Neuron (in vitro differentiated cells): ENCODE measurements around the gene PTPRK.

ENCODE experiments used
- H2AFZ ChIP-seq: one replicate; pipeline ENCODE4 v1.6.1; 2013; ENCODE audit warnings: low read depth, mild to moderate bottlenecking, inconsistent platforms, low read length, moderate library complexity
- H3K27me3 ChIP-seq: one replicate; pipeline ENCODE4 v1.6.1; 2013; ENCODE audit warnings: low read length; ENCODE audit not compliant: insufficient read depth
- H3K36me3 ChIP-seq: one replicate; pipeline ENCODE4 v1.6.1; 2013; ENCODE audit warnings: low read length; ENCODE audit not compliant: insufficient read depth
- H3K4me1 ChIP-seq: one replicate; pipeline ENCODE4 v1.6.1; 2013; ENCODE audit warnings: low read length; ENCODE audit not compliant: insufficient read depth
- H3K4me3 ChIP-seq: 2 replicates; pipeline ENCODE4 v1.5.1; 2013; ENCODE audit warnings: mild to moderate bottlenecking, low read length, moderate library complexity
- H3K9me3 ChIP-seq: one replicate; pipeline ENCODE4 v1.6.1; 2013; ENCODE audit warnings: low read length

Gene PTPRK

DNA sequence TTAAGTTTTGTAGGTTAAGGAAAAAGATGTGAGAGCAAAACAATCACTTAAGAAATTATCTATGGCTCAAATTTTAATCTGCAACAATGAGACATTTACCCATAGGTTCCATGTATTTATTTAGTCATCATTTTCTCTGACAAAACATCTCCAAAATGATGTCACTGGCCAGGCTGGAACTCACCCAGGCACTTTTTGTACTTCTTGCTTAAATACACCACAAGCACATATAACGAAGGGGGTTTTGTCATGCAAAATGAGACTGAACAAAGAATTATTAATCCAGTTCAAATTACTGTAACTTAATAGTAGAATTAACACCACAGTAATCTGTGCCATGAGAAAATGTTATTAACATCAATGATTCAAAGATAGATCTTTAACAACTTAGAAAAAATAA lies 200.5 kb downstream of the PTPRK start:
- H2AFZ ChIP-seq, result no peak overlapping the region
- no peaks in the 10 kb centered on the region for H3K9me3 ChIP-seq
- H3K27me3 ChIP-seq, result no peaks in the 10 kb centered on the region
- peaks cover 4% of the 10 kb centered on the region for H3K4me1 ChIP-seq
- no peaks in the 10 kb centered on the region for H3K36me3 ChIP-seq
- no peak overlapping the region for H3K4me3 ChIP-seq

DNA sequence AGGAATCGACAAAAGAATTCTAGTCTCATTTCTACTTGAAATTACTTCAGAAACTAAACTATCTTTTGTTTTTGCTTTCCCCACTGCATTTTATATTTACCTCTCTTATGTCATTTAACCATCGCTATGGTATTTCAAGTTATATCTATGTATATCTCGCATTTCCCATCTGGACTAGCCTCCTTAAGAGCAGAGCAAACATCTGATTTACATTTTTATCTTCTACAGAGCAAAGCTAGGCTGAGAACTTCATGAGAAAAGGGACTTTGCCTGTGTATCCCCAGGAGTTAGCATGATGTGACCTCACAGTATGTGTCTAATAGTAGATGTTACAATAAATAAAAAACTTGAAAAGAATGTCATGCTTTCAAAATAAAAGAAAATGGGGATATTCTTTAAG lies 201.2 kb downstream of the PTPRK start:
- no peaks in the 10 kb centered on the region for H3K9me3 ChIP-seq

DNA sequence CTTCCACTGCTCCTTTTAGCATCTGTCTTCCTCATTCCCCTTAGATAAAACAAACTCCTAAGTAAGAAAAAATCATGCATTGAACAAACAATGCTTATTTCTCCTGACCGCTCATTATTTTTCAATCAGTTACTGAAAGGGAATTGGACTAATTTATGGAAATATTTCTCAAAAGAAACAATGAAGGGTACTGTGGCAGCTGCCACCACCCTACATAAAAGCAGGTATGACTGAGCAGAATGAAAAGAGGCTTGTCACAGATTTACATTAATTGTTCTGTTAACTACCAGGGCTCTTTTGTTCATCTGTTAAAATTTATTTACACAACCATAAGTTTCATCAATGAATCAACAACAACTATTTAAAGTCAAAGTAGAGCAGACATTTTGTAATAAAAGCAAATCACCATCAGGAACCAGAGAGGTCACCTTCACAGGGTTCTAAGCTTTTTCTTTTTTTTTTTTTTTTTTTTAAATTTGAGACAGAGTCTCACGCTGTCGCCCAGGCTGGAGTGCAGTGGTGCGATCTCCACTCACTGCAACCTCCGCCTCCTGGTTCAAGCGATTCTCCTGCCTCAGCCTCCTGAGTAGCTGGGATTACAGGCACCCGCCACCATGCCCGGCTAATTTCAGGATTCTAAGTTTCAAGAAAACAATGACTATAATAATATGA lies 204.0 kb downstream of the PTPRK start:
- Histone ChIP-seq H3K4me3 (no peak overlapping the region), H3K27me3 (no peaks in the 10 kb centered on the region), H3K4me1 (peaks cover 4% of the 10 kb centered on the region), H3K9me3 (no peaks in the 10 kb centered on the region), H3K36me3 (no peaks in the 10 kb centered on the region), H2AFZ (no peak overlapping the region)

More for the DNA sequence above, 201.2 kb downstream of the PTPRK start:
- no peaks in the 10 kb centered on the region for H3K36me3 ChIP-seq
- peaks cover 4% of the 10 kb centered on the region for H3K4me1 ChIP-seq
- H2AFZ ChIP-seq, result no peak overlapping the region
- H3K4me3 ChIP-seq, result no peak overlapping the region
- no peaks in the 10 kb centered on the region for H3K27me3 ChIP-seq

DNA sequence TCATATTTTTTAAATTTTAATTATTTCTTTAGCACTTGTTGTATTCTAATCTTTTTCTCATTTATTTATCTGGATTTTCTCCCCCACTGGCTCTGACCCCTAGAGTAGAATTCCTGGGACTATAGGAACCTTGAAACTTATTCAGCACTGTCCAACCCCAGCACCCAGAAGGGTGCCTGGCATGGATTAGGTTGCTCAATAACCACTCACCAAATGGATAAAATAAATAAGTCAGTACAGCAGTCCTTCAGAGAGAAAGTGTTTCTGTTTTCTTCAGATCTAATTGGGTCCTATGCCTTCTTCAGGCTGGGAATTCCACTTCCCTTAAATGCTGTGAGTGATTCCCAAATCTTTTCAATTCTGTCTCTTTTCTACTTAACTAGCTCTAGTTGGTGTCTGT lies 206.2 kb downstream of the PTPRK start:
- H3K9me3 ChIP-seq, result no peaks in the 10 kb centered on the region

DNA sequence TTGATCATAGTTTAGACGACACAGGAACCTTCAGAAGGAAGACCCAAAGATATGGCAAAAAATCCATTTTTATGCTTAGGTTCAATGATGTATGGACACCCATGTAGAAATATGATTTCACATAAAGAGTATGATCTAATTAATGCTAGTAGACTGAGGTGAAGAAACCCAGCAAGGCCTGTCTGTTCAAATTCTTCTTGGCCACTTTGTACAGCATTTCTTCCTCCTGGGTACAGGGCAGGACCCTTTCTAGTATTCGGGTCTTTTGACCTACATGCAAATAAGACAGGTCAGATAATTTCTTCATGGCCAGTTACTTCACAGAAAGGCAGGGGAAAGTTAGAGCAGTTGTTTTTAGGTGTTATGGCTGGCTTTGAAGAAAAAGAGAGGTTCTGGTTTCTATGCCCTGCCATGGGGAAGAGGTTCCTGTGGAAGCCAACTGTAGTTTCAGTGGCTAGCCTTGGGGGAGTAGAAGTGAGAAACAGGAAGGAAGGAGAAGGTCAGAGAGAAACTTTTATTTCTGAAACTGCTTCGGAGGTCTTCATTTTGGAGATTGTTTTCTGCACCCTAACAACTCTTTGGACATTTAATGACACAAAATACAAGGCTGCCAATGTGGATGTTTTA lies 208.3 kb downstream of the PTPRK start:
- H3K9me3 ChIP-seq, result no peaks in the 10 kb centered on the region
- H3K4me1 ChIP-seq, result peaks cover 4% of the 10 kb centered on the region
- H3K36me3 ChIP-seq, result peaks cover 2% of the 10 kb centered on the region
- no peaks in the 10 kb centered on the region for H3K27me3 ChIP-seq
- no peak overlapping the region for H3K4me3 ChIP-seq
- no peak overlapping the region for H2AFZ ChIP-seq

More for the DNA sequence above, 206.2 kb downstream of the PTPRK start:
- no peak overlapping the region for H3K4me3 ChIP-seq
- no peak overlapping the region for H2AFZ ChIP-seq
- peaks cover 4% of the 10 kb centered on the region for H3K4me1 ChIP-seq
- no peaks in the 10 kb centered on the region for H3K36me3 ChIP-seq
- no peaks in the 10 kb centered on the region for H3K27me3 ChIP-seq

DNA sequence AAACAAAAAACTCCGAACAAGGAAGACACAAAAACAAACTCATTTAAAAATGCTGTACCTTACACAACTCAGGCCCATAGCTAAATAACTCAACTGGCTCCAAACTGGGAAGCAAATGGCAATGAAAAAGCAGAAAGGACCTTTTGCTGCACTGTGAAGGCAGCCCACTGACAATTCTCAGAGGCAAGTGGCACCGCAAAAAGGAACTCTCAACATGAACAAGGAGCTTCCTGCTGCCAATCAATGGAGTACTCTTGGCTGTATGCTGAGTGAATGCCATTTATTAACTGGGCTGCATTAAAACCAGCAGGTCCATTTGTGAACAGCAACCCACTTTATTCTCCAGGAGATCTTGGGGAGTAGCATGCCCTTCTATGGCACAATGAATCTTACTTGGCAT lies 209.9 kb downstream of the PTPRK start:
- Histone ChIP-seq H3K4me3 (no peak overlapping the region), H3K4me1 (no peaks in the 10 kb centered on the region)

DNA sequence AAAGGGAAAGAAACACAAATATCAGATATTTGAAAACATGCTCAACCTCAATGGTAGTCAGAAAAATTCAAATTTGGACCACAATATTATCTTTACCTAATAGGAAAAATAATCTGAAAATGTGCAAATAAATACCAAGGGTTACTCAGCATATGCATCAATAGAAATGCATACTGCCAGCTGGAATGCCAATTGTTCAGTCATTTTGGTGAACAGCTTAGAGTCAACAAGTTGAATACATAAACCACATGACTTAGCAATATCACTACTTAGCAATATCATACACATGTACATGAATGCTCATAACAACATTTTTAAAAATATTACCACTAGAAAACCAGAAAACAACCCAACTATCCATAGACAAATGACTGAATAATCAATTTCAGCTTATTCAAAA lies 212.7 kb downstream of the PTPRK start:
- Histone ChIP-seq H3K9me3 (no peaks in the 10 kb centered on the region), H3K4me1 (no peaks in the 10 kb centered on the region)

More for the DNA sequence above, 209.9 kb downstream of the PTPRK start:
- peaks cover 2% of the 10 kb centered on the region for H3K36me3 ChIP-seq
- no peaks in the 10 kb centered on the region for H3K9me3 ChIP-seq
- H2AFZ ChIP-seq, result no peak overlapping the region
- no peaks in the 10 kb centered on the region for H3K27me3 ChIP-seq

DNA sequence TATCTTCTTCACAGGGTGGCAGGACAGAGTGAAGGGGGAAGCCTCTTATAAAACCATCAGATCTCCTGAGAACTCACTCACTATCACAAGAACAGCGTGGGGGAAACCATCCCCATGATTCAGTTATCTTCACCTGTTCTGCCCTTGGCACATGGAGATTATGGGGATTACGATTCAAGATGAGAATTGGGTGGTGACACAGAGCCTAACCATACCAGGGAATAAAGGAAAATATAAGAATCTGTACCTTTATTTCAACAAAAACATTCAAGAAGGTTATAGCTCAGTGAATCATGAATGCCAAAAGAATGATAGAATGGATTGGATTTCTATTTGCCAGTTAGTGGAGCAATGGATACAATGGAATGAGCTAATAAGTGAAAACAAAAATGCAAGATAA lies 214.4 kb downstream of the PTPRK start:
- Histone ChIP-seq H3K27me3 (no peaks in the 10 kb centered on the region), H2AFZ (no peak overlapping the region), H3K4me3 (no peak overlapping the region), H3K9me3 (no peaks in the 10 kb centered on the region), H3K36me3 (peaks cover 2% of the 10 kb centered on the region), H3K4me1 (no peaks in the 10 kb centered on the region)

More for the DNA sequence above, 212.7 kb downstream of the PTPRK start:
- Histone ChIP-seq H3K4me3 (no peak overlapping the region), H3K27me3 (no peaks in the 10 kb centered on the region), H3K36me3 (peaks cover 2% of the 10 kb centered on the region), H2AFZ (no peak overlapping the region)

DNA sequence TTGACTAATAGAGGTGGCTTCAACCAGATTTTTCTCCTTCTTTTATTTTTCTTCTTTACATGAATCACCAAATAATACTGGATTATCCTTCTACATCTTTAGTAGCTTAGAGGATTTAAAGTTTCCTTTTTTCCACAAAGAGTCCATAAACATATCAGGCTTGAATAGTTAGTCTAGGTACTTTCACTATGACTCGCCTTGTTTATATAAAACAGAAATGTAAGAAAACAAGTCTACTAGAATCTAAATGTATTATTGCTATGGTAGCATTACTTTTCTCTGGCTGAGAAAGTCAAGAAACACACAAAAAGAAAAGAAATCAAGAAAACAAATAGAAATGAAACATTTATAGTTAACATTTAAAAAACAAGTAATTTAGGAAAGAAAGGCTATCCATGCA lies 215.2 kb downstream of the PTPRK start:
- Histone ChIP-seq H3K27me3 (no peaks in the 10 kb centered on the region), H3K36me3 (peaks cover 2% of the 10 kb centered on the region), H2AFZ (no peak overlapping the region), H3K9me3 (no peaks in the 10 kb centered on the region), H3K4me3 (no peak overlapping the region), H3K4me1 (no peaks in the 10 kb centered on the region)

DNA sequence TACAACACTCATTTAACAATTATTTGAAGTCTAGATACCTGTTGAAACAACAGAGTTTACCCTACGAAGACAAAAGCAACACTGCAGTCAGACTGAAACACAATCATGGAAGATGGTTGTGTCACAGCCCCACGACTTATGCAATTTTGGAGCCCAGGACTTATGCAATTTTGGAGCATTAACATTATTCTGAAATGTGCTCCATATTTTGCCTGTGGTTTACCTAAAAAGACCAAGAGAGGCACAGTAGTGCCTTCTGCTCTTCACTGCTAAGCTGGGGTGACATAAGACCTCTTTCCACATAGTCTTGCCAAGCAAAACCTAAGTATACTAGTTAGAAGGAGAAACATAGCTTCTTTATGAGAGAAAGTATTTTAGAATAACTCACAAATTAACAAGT lies 216.5 kb downstream of the PTPRK start:
- Histone ChIP-seq H3K4me3 (no peak overlapping the region), H3K4me1 (no peaks in the 10 kb centered on the region), H3K9me3 (no peaks in the 10 kb centered on the region), H3K27me3 (no peaks in the 10 kb centered on the region), H3K36me3 (peaks cover 2% of the 10 kb centered on the region), H2AFZ (no peak overlapping the region)

DNA sequence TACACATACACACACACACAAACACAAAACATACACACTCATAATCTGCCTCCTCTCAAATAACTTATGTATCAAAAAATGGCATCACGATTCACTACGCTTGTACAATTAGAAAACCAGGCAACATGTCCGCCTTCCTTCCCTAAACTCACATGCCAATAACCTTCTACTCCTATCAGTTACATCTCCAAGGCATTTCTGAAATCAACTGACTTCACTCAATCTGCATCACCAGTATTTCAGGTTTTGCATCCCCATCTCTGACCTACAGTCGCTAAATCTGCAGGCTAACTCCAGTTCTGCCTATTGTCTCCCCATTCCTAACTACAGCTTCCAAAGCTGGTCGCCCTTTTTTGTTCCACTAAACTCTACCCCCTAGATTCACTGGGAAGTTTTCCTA lies 217.5 kb downstream of the PTPRK start:
- H3K4me1 ChIP-seq, result no peaks in the 10 kb centered on the region
- no peaks in the 10 kb centered on the region for H3K9me3 ChIP-seq
- no peaks in the 10 kb centered on the region for H3K36me3 ChIP-seq
- no peaks in the 10 kb centered on the region for H3K27me3 ChIP-seq
- no peak overlapping the region for H3K4me3 ChIP-seq
- H2AFZ ChIP-seq, result no peak overlapping the region

DNA sequence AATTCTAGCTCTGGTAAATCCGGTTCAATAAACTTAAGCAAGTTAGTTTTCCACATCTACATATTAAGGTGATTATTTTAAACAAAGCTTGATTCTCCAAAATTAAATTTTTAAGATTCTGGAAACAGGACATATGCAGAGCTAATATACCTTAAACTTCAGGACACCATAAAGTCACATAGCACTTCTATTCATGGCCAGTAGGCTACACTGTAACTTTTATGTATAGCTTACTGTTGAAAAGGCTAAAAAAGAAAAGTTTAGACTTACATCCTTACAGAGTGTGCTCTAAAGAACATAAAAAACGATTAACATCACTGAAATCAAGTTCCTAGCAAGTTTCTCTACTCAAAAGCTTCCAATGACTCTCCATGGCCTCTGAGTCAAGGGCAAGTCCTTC lies 224.7 kb downstream of the PTPRK start:
- peaks cover 2% of the 10 kb centered on the region for H3K9me3 ChIP-seq
- H2AFZ ChIP-seq, result no peak overlapping the region
- no peaks in the 10 kb centered on the region for H3K36me3 ChIP-seq
- no peak overlapping the region for H3K4me3 ChIP-seq
- no peaks in the 10 kb centered on the region for H3K27me3 ChIP-seq
- H3K4me1 ChIP-seq, result no peaks in the 10 kb centered on the region

DNA sequence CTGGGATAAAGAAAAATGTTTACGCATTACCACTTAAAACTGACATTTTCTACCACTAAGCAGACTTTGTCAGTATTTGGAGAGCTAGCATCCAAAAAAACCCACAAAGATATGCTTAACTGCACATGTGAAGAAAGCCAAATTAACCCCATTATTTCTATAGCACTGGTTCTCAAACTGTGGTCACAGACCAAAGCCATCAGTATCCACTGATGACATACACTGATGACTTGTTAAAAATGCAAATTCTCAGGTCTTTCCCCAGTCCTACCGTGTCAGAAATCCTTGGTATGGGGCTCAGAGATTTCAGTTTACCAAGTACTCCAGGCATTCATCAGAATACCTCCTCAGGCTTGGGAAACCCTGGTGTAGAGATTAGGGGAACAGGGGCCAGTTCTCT lies 230.2 kb downstream of the PTPRK start:
- Histone ChIP-seq H2AFZ (no peak overlapping the region), H3K36me3 (no peaks in the 10 kb centered on the region), H3K4me3 (no peak overlapping the region), H3K9me3 (no peaks in the 10 kb centered on the region), H3K27me3 (no peaks in the 10 kb centered on the region), H3K4me1 (no peaks in the 10 kb centered on the region)

DNA sequence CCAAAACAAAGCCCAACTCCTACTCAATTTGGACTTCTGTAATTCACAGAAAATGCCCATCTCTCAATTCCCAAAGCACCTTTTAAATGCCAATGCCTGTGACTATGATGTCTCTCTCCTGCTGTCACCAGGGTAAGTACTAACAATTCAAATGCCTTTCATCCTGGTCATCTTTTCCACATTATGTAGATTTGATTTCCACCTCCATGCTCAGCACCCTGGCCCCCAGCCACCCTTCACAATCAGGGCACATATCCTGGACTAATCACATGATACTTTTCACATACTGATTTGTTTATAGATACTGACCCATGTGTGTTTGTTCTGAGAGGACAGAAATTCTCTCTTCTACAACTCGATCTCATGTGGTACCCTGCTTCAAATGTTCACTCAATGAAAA lies 236.3 kb downstream of the PTPRK start:
- no peak overlapping the region for H3K4me3 ChIP-seq

More for the DNA sequence above, 236.3 kb downstream of the PTPRK start:
- H3K36me3 ChIP-seq, result no peaks in the 10 kb centered on the region
- H3K4me1 ChIP-seq, result peaks cover 6% of the 10 kb centered on the region
- no peak overlapping the region for H2AFZ ChIP-seq
- H3K27me3 ChIP-seq, result no peaks in the 10 kb centered on the region
- no peaks in the 10 kb centered on the region for H3K9me3 ChIP-seq
